Astrocyte (in vitro differentiated cells and primary cell): Measurements from ENCODE around the gene ZNF624. TPM values are rescaled to one million over a fixed set of nuclear protein-coding genes. Genes with fewer than 3 reads are reported as not detected.

ENCODE experiments used
- DNase-seq: peaks from one replicate; pipeline ENCODE4 v3.0.0-alpha.2; 2010; ENCODE audit warnings: low read depth
- FAIRE-seq: peaks from 2 replicates; lab custom pipeline; 2011; peaks lifted over from hg19 to GRCh38; lab: Jason Lieb, UNC
- H2AFZ ChIP-seq: 2 replicates; pipeline ENCODE4 v1.6.0; 2012; ENCODE audit warnings: low read depth, low read length, inconsistent platforms
- H3K27ac ChIP-seq: 2 replicates; pipeline ENCODE4 v1.5.1; 2011; ENCODE audit warnings: low read depth, low read length, inconsistent platforms
- H3K27me3 ChIP-seq: 2 replicates; pipeline ENCODE4 v1.6.0; 2011; ENCODE audit warnings: low read length, inconsistent platforms; ENCODE audit not compliant: insufficient read depth
- H3K36me3 ChIP-seq: 2 replicates; pipeline ENCODE4 v1.5.1; 2011; ENCODE audit warnings: low read length, inconsistent platforms; ENCODE audit not compliant: insufficient read depth
- H3K4me1 ChIP-seq: 2 replicates; pipeline ENCODE4 v1.5.1; 2011; ENCODE audit warnings: low read length, inconsistent platforms; ENCODE audit not compliant: insufficient read depth
- H3K4me2 ChIP-seq: 2 replicates; pipeline ENCODE4 v1.6.0; 2012; ENCODE audit warnings: low read length, inconsistent platforms
- H3K4me3 ChIP-seq: 2 replicates; pipeline ENCODE4 v1.5.1; 2011; ENCODE audit warnings: low read depth, mild to moderate bottlenecking, low read length, inconsistent platforms; ENCODE audit not compliant: insufficient read depth
- H3K79me2 ChIP-seq: 2 replicates; pipeline ENCODE4 v1.6.0; 2012; ENCODE audit warnings: mild to moderate bottlenecking, low read length, inconsistent platforms; ENCODE audit not compliant: insufficient read depth
- H3K9ac ChIP-seq: 2 replicates; pipeline ENCODE4 v1.6.0; 2012; ENCODE audit warnings: mild to moderate bottlenecking, low read length, inconsistent platforms
- H3K9me3 ChIP-seq: 2 replicates; pipeline ENCODE4 v1.5.1; 2012; ENCODE audit warnings: low read depth, mild to moderate bottlenecking, low read length, inconsistent platforms; ENCODE audit not compliant: insufficient read depth
- H4K20me1 ChIP-seq: 2 replicates; pipeline ENCODE4 v1.6.0; 2012; ENCODE audit warnings: low read length, inconsistent platforms; ENCODE audit not compliant: insufficient read depth
- H3K27ac Mint-ChIP-seq: one replicate; pipeline ENCODE4 v1.8.0; 2021; ENCODE audit warnings: mild to moderate bottlenecking, mixed read lengths; ENCODE audit not compliant: unreplicated experiment
- H3K27me3 Mint-ChIP-seq: one replicate; pipeline ENCODE4 v1.8.0; 2021; ENCODE audit warnings: low read depth, mixed read lengths; ENCODE audit not compliant: unreplicated experiment
- H3K36me3 Mint-ChIP-seq: one replicate; pipeline ENCODE4 v1.8.0; 2021; ENCODE audit warnings: low read depth, mixed read lengths; ENCODE audit not compliant: unreplicated experiment
- H3K4me1 Mint-ChIP-seq: one replicate; pipeline ENCODE4 v1.8.0; 2021; ENCODE audit warnings: low read depth, mixed read lengths; ENCODE audit not compliant: unreplicated experiment
- H3K4me3 Mint-ChIP-seq: one replicate; pipeline ENCODE4 v1.8.0; 2021; ENCODE audit warnings: mild to moderate bottlenecking, moderate library complexity, mixed read lengths; ENCODE audit not compliant: unreplicated experiment
- H3K9me3 Mint-ChIP-seq: one replicate; pipeline ENCODE4 v1.8.0; 2021; ENCODE audit warnings: mild to moderate bottlenecking, mixed read lengths; ENCODE audit not compliant: unreplicated experiment
- CTCF ChIP-seq: IDR thresholded peaks from 2 replicates; pipeline ENCODE4 v1.5.1; 2011; ENCODE audit warnings: low read depth, mild to moderate bottlenecking, inconsistent platforms, low read length, moderate library complexity; ENCODE audit not compliant: insufficient read depth
- EZH2 ChIP-seq: IDR thresholded peaks from 2 replicates; pipeline ENCODE4 v1.6.1; 2012; ENCODE audit warnings: mild to moderate bottlenecking, low read length, inconsistent platforms; ENCODE audit not compliant: insufficient read depth
- total RNA-seq: library from RNA; stranded (reverse); gene quantifications from 2 replicates; pipeline ENCODE4 v1.2.1, GENCODE V29; 2021

Gene ZNF624
- total RNA-seq, 1 donor from 2014 or later: 5.4 TPM

GRCh38 chr17:16661217-16661616 lies 7.6 kb upstream of the ZNF624 start:
- Histone ChIP-seq H3K4me3 (no peak overlapping the region), H3K27me3 (peaks cover 3% of the 10 kb centered on the region), H3K4me2 (no peak overlapping the region), H3K36me3 (no peaks in the 10 kb centered on the region), H3K9ac (no peak overlapping the region), H3K9me3 (no peaks in the 10 kb centered on the region), H4K20me1 (no peaks in the 10 kb centered on the region), H3K79me2 (no peaks in the 10 kb centered on the region), H3K27ac (no peak overlapping the region), H2AFZ (no peak overlapping the region), H3K4me1 (no peaks in the 10 kb centered on the region)
- no peak for TF ChIP-seq CTCF
- no peak for TF ChIP-seq EZH2
- Mint-ChIP-seq H3K27me3 (peaks cover 14% of the 10 kb centered on the region), H3K27ac (no peak overlapping the region), H3K36me3 (no peaks in the 10 kb centered on the region), H3K4me3 (no peak overlapping the region), H3K9me3 (peaks cover 9% of the 10 kb centered on the region), H3K4me1 (no peaks in the 10 kb centered on the region)
- DNase-seq (no peak), FAIRE-seq (no peak)

- Mint-ChIP-seq H3K4me3 (peak overlapping the region; percentile 83), H3K27ac (no peak overlapping the region), H3K9me3 (peaks cover 4% of the 10 kb centered on the region)
Measured at GRCh38 chr17:16652847-16653366, 743 bp downstream of the ZNF624 start.

More at GRCh38 chr17:16652847-16653366, 743 bp downstream of the ZNF624 start:
- Histone ChIP-seq H3K9ac (peak overlapping the region; percentile 89), H4K20me1 (no peaks in the 10 kb centered on the region), H3K9me3 (no peaks in the 10 kb centered on the region), H3K79me2 (peaks cover 8% of the 10 kb centered on the region), H3K4me3 (peak overlapping the region; percentile 81), H3K4me1 (peaks cover 5% of the 10 kb centered on the region), H3K27ac (peak overlapping the region; percentile 80), H2AFZ (peak overlapping the region; percentile 95), H3K27me3 (peaks cover 3% of the 10 kb centered on the region), H3K36me3 (no peaks in the 10 kb centered on the region), H3K4me2 (peak overlapping the region; percentile 94)
- H3K27me3 Mint-ChIP-seq: no peaks in the 10 kb centered on the region
- FAIRE-seq (no peak), DNase-seq (no peak)
- TF ChIP-seq EZH2 (no peak), CTCF (no peak)
- H3K36me3 Mint-ChIP-seq: peaks cover 6% of the 10 kb centered on the region
- H3K4me1 Mint-ChIP-seq: peaks cover 11% of the 10 kb centered on the region
